HCT116 (cell line): ENCODE measurements around the gene EPHA10.

Source experiments
- CBX3 ChIP-seq: IDR thresholded peaks from 2 replicates; pipeline ENCODE4 v1.6.1; 2012; ENCODE audit warnings: low read depth
- EGR1 ChIP-seq: IDR thresholded peaks from 2 replicates; pipeline ENCODE4 v1.6.1; 2012; ENCODE audit warnings: low read depth
- POLR2A ChIP-seq: IDR thresholded peaks from 2 replicates; pipeline ENCODE4 v1.7.0; 2011; ENCODE audit warnings: borderline replicate concordance; ENCODE audit not compliant: insufficient read depth, insufficient read length; ENCODE audit errors: extremely low read depth
- POLR2AphosphoS5 ChIP-seq: IDR thresholded peaks from 2 replicates; pipeline ENCODE4 v1.6.1; 2011; ENCODE audit warnings: mild to moderate bottlenecking, low read depth, low read length, moderate library complexity
- RAD21 ChIP-seq: IDR thresholded peaks from 2 replicates; pipeline ENCODE4 v1.6.1; 2012; ENCODE audit warnings: low read depth, mild to moderate bottlenecking
- SIN3A ChIP-seq: IDR thresholded peaks from 2 replicates; pipeline ENCODE4 v1.6.1; 2012; ENCODE audit warnings: low read depth
- SP1 ChIP-seq: IDR thresholded peaks from 2 replicates; pipeline ENCODE4 v1.6.1; 2012; ENCODE audit warnings: low read depth
- TCF7L2 ChIP-seq: IDR thresholded peaks from 2 replicates; pipeline ENCODE4 v1.7.0; 2011; ENCODE audit warnings: borderline replicate concordance, inconsistent platforms; ENCODE audit not compliant: insufficient read depth, insufficient read length; ENCODE audit errors: extremely low read depth
- TF ChIP-seq, protein P1 (sequence below): IDR thresholded peaks from 2 replicates; pipeline ENCODE4 v1.6.1; 2012
- TF ChIP-seq, protein P2 (sequence below), 3 experiments: fragments of 200-600 bp in 1 of 3; sonication (generic) in 1 of 3; IDR thresholded peaks in 2 of 3; conservative IDR thresholded peaks in 1 of 3; 2 replicates each; pipeline ENCODE4 v1.5.1; 2012 to 2017; ENCODE audit warnings: low read depth in 2 of 3, low read length in 2 of 3, antibody characterized with exemption in 1 of 3, borderline replicate concordance in 1 of 3, control low read depth in 1 of 3, mild to moderate bottlenecking in 1 of 3, mixed read lengths in 1 of 3, mixed run types in 1 of 3, moderate library complexity in 1 of 3; ENCODE audit not compliant: insufficient read depth in 1 of 3
- TF ChIP-seq, protein P3 (sequence below): IDR thresholded peaks from 2 replicates; pipeline ENCODE4 v1.6.1; 2012; ENCODE audit warnings: low read depth

DNA sequence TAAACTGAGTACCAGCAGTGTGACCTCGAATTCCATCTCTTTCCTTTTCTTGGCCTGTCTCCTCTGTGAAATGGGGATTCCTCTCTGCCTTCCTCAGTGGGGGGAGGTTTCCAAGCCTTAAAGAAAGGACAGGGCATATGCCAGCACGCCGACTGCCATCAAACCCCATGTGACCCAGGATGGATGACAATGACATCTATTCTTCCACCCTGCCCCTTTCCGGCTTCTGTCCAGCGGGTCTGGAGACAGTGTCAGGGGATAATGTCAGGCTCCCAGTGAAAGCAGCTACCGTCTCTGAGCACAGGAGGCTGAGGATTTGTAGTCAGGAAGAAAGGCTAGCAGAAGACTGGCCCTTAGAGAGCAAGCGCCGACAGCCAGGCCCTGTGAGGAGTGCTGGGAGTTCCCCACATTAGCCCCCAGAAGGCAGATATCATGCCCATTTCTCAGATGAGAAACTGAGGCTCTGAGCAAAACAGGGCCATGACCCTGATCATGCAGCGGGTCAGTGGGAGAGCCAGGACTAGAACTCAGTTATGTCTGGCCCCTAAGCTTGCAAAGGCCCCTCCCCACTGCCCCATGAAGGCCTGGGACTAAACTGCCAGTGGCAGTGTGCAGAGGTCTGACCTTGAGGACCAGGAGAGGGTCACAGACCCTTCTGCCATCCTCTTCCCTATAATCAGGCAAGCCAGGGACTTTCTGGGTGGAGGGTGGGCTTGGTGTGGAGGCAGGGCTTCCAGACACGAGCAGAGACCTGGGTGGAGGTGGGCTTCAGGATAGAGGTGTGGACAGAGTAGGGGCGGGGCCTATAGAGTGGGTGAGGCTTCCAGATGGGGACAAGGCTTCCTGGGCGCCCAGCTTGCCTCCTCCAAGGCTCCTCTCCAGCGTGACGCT is 42.5 kb downstream of the EPHA10 start:
- TF ChIP-seq, protein P1, sequence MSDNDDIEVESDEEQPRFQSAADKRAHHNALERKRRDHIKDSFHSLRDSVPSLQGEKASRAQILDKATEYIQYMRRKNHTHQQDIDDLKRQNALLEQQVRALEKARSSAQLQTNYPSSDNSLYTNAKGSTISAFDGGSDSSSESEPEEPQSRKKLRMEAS = no peak
- TF ChIP-seq, protein P2, sequence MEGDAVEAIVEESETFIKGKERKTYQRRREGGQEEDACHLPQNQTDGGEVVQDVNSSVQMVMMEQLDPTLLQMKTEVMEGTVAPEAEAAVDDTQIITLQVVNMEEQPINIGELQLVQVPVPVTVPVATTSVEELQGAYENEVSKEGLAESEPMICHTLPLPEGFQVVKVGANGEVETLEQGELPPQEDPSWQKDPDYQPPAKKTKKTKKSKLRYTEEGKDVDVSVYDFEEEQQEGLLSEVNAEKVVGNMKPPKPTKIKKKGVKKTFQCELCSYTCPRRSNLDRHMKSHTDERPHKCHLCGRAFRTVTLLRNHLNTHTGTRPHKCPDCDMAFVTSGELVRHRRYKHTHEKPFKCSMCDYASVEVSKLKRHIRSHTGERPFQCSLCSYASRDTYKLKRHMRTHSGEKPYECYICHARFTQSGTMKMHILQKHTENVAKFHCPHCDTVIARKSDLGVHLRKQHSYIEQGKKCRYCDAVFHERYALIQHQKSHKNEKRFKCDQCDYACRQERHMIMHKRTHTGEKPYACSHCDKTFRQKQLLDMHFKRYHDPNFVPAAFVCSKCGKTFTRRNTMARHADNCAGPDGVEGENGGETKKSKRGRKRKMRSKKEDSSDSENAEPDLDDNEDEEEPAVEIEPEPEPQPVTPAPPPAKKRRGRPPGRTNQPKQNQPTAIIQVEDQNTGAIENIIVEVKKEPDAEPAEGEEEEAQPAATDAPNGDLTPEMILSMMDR (IDR thresholded peaks at IDR 0.05 in 2 of 3, conservative IDR thresholded peaks at IDR 0.05 in 1 of 3; ENCODE audit: borderline replicate concordance in 1 of 3, insufficient read depth in 1 of 3, low read depth in 2 of 3, low read length in 2 of 3) = no peak
- TF ChIP-seq TCF7L2 (no peak), POLR2A (no peak), SP1 (no peak), RAD21 (no peak), SIN3A (no peak), EGR1 (no peak), CBX3 (no peak), POLR2AphosphoS5 (no peak)
- TF ChIP-seq, protein P3, sequence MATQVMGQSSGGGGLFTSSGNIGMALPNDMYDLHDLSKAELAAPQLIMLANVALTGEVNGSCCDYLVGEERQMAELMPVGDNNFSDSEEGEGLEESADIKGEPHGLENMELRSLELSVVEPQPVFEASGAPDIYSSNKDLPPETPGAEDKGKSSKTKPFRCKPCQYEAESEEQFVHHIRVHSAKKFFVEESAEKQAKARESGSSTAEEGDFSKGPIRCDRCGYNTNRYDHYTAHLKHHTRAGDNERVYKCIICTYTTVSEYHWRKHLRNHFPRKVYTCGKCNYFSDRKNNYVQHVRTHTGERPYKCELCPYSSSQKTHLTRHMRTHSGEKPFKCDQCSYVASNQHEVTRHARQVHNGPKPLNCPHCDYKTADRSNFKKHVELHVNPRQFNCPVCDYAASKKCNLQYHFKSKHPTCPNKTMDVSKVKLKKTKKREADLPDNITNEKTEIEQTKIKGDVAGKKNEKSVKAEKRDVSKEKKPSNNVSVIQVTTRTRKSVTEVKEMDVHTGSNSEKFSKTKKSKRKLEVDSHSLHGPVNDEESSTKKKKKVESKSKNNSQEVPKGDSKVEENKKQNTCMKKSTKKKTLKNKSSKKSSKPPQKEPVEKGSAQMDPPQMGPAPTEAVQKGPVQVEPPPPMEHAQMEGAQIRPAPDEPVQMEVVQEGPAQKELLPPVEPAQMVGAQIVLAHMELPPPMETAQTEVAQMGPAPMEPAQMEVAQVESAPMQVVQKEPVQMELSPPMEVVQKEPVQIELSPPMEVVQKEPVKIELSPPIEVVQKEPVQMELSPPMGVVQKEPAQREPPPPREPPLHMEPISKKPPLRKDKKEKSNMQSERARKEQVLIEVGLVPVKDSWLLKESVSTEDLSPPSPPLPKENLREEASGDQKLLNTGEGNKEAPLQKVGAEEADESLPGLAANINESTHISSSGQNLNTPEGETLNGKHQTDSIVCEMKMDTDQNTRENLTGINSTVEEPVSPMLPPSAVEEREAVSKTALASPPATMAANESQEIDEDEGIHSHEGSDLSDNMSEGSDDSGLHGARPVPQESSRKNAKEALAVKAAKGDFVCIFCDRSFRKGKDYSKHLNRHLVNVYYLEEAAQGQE = no peak
